GM10266 (cell line): ENCODE results near the gene CEP89.

Experiments used
- DNase-seq: peaks from one replicate; pipeline ENCODE4 v3.0.0; 2012; ENCODE audit errors: extremely low spot score
- CTCF ChIP-seq: IDR thresholded peaks from 2 replicates; pipeline ENCODE4 v1.5.1; 2012; ENCODE audit warnings: mild to moderate bottlenecking, low read depth; ENCODE audit not compliant: control insufficient read depth, insufficient read depth; ENCODE audit errors: missing control alignments

The CEP89 gene

GRCh38 chr19:32916969-32917615, 54.7 kb downstream of the CEP89 start:
- TF ChIP-seq CTCF: no peak
- DNase-seq: no peak

- DNase-seq: no peak
- TF ChIP-seq CTCF: no peak
Measured at GRCh38 chr19:32914879-32915660, 56.7 kb downstream of the CEP89 start.

- no peak for TF ChIP-seq CTCF
- no peak for DNase-seq
Measured at GRCh38 chr19:32911467-32911866, 60.3 kb downstream of the CEP89 start.

GRCh38 chr19:32910874-32911273, 60.9 kb downstream of the CEP89 start:
- no peak for DNase-seq
- TF ChIP-seq CTCF: no peak

GRCh38 chr19:32910094-32910493, 61.7 kb downstream of the CEP89 start:
- no peak for DNase-seq
- no peak for TF ChIP-seq CTCF

- no peak for DNase-seq
- no peak for TF ChIP-seq CTCF
Measured at GRCh38 chr19:32909257-32909656, 62.5 kb downstream of the CEP89 start.

- no peak for DNase-seq
- TF ChIP-seq CTCF: no peak
Measured at GRCh38 chr19:32908641-32909190, 63.0 kb downstream of the CEP89 start.
